IMR-90 (cell line): ENCODE data around the gene NNMT. TPM values are rescaled to one million over a fixed set of nuclear protein-coding genes. Genes with fewer than 3 reads are reported as not detected.

ENCODE experiments used
- ATAC-seq: fragments of 200-7000 bp; cut with Tn5 transposase; 2 replicates; pipeline ENCODE4 v1.9.1; 2020; ENCODE audit warnings: low read depth, mild to moderate bottlenecking, moderate library complexity
- BruUV-seq: library from RNA; stranded (reverse); fragments of 400-500 nt; replicated peaks from 2 replicates; lab custom pipeline; 2021; lab: Mats Ljungman, UMichigan
- CTCF ChIA-PET: fragments of 300-600 bp; formaldehyde crosslinking; extraction: SDS; loops from one replicate; lab custom pipeline; 2021; ENCODE audit warnings: antibody characterized with exemption; lab: Yijun Ruan, JAX
- POLR2A ChIA-PET: fragments of 300-600 bp; sonication (Branson Sonifier 250); formaldehyde crosslinking; loops from one replicate; lab custom pipeline; 2022; ENCODE audit warnings: antibody characterized with exemption; ENCODE audit not compliant: unreplicated experiment; lab: Charles Lee
- DNase-seq: peaks from one replicate; pipeline ENCODE4 v3.0.0; 2013
- H2AFZ ChIP-seq: replicated peaks from 2 replicates; pipeline ENCODE3; 2013; ENCODE audit warnings: low read length, mild to moderate bottlenecking; ENCODE audit not compliant: poor library complexity
- H2AK5ac ChIP-seq: 2 replicates; pipeline ENCODE4 v1.6.1; 2013; ENCODE audit warnings: low read depth, low read length, inconsistent platforms
- H2AK9ac ChIP-seq: replicated peaks from 2 replicates; pipeline ENCODE3; 2013; ENCODE audit warnings: mild to moderate bottlenecking, low read depth, low read length, moderate library complexity; ENCODE audit not compliant: poor library complexity
- H2BK120ac ChIP-seq: 2 replicates; pipeline ENCODE4 v1.6.1; 2013; ENCODE audit warnings: low read depth, low read length, inconsistent platforms
- H2BK15ac ChIP-seq: 3 replicates; pipeline ENCODE4 v1.6.1; 2013; ENCODE audit warnings: low read depth, low read length, inconsistent platforms
- H2BK20ac ChIP-seq: 2 replicates; pipeline ENCODE4 v1.6.1; 2013; ENCODE audit warnings: low read depth, mild to moderate bottlenecking, inconsistent platforms, low read length, moderate library complexity
- H2BK5ac ChIP-seq: 2 replicates; pipeline ENCODE4 v1.6.1; 2013; ENCODE audit warnings: mild to moderate bottlenecking, low read depth, low read length, inconsistent platforms; ENCODE audit not compliant: poor library complexity, severe bottlenecking
- H3K14ac ChIP-seq: replicated peaks from 2 replicates; pipeline ENCODE4 v1.6.1; 2013; ENCODE audit warnings: low read depth, low read length, inconsistent platforms
- H3K18ac ChIP-seq: 2 replicates; pipeline ENCODE4 v1.6.1; 2013; ENCODE audit warnings: low read depth, low read length, control low read depth
- H3K23ac ChIP-seq: 2 replicates; pipeline ENCODE4 v1.6.1; 2013; ENCODE audit warnings: low read depth, low read length, inconsistent platforms
- H3K27ac ChIP-seq: 2 replicates; pipeline ENCODE4 v1.5.1; 2013; ENCODE audit warnings: mild to moderate bottlenecking, control low read depth, low read length; ENCODE audit not compliant: insufficient read depth
- H3K27me3 ChIP-seq: 2 replicates; pipeline ENCODE4 v1.6.1; 2013; ENCODE audit warnings: low read length; ENCODE audit not compliant: control insufficient read depth, insufficient read depth
- H3K36me3 ChIP-seq: 2 replicates; pipeline ENCODE4 v1.6.1; 2013; ENCODE audit warnings: low read length, mixed read lengths; ENCODE audit not compliant: control insufficient read depth, insufficient read depth
- H3K4ac ChIP-seq: 2 replicates; pipeline ENCODE4 v1.6.1; 2013; ENCODE audit warnings: low read depth, low read length, inconsistent platforms
- H3K4me1 ChIP-seq: 2 replicates; pipeline ENCODE4 v1.6.1; 2013; ENCODE audit warnings: low read length, mixed read lengths; ENCODE audit not compliant: control insufficient read depth, insufficient read depth
- H3K4me2 ChIP-seq: 2 replicates; pipeline ENCODE4 v1.6.1; 2013; ENCODE audit warnings: low read depth, mild to moderate bottlenecking, control low read depth, low read length, moderate library complexity
- H3K4me3 ChIP-seq: 2 replicates; pipeline ENCODE4 v1.5.1; 2013; ENCODE audit warnings: low read depth, mild to moderate bottlenecking, control low read depth, low read length, moderate library complexity; ENCODE audit not compliant: insufficient read depth
- H3K56ac ChIP-seq: 2 replicates; pipeline ENCODE4 v1.6.1; 2013; ENCODE audit warnings: low read length, inconsistent platforms; ENCODE audit not compliant: insufficient read depth; ENCODE audit errors: extremely low read depth
- H3K79me1 ChIP-seq, 2 experiments: 2 replicates each; pipeline ENCODE4 v1.6.1; 2013; ENCODE audit warnings: low read length in 2 of 2, inconsistent platforms in 1 of 2, low read depth in 1 of 2
- H3K9ac ChIP-seq: 2 replicates; pipeline ENCODE4 v1.6.1; 2013; ENCODE audit warnings: low read depth, low read length, control low read depth
- H3K9me1 ChIP-seq: 2 replicates; pipeline ENCODE4 v1.6.1; 2013; ENCODE audit warnings: low read length, inconsistent platforms; ENCODE audit not compliant: insufficient read depth
- H3K9me3 ChIP-seq: 2 replicates; pipeline ENCODE4 v1.6.1; 2013; ENCODE audit warnings: low read length; ENCODE audit not compliant: control insufficient read depth, insufficient read depth
- H4K20me1 ChIP-seq: 2 replicates; pipeline ENCODE4 v1.6.1; 2013; ENCODE audit warnings: low read length, inconsistent platforms; ENCODE audit not compliant: insufficient read depth
- H4K5ac ChIP-seq: 2 replicates; pipeline ENCODE4 v1.6.1; 2013; ENCODE audit warnings: mild to moderate bottlenecking, low read depth, low read length, control low read depth
- H4K8ac ChIP-seq, 2 experiments: 2 replicates each; pipeline ENCODE4 v1.6.1; 2013; ENCODE audit warnings: low read depth in 2 of 2, low read length in 2 of 2, control low read depth in 1 of 2, inconsistent platforms in 1 of 2
- H4K91ac ChIP-seq: 2 replicates; pipeline ENCODE4 v1.6.1; 2013; ENCODE audit warnings: low read depth, low read length, inconsistent platforms; ENCODE audit not compliant: insufficient read depth
- CEBPB ChIP-seq: IDR thresholded peaks from 2 replicates; pipeline ENCODE4 v1.6.1; 2012; ENCODE audit warnings: low read depth, low read length, improper control_type of control experiment
- FOS ChIP-seq: fragments of 150-350 bp; IDR thresholded peaks from 2 replicates; pipeline ENCODE4 v1.6.1; 2016; ENCODE audit warnings: low read depth, low read length
- MAZ ChIP-seq: IDR thresholded peaks from 2 replicates; pipeline ENCODE4 v1.6.1; 2012; ENCODE audit warnings: low read depth, mild to moderate bottlenecking, low read length, improper control_type of control experiment, moderate library complexity, borderline replicate concordance
- NFE2L2 ChIP-seq: fragments of 150-350 bp; IDR thresholded peaks from 2 replicates; pipeline ENCODE4 v1.6.1; 2016; ENCODE audit warnings: low read depth, mild to moderate bottlenecking, low read length
- POLR2A ChIP-seq: IDR thresholded peaks from 2 replicates; pipeline ENCODE4 v1.6.1; 2012; ENCODE audit warnings: mild to moderate bottlenecking, low read depth, low read length
- WGBS, 2 experiments: methylation state at CpG; one replicate each; pipeline versions ENCODE4 v1.1.5 to v1.1.7; 2013; ENCODE audit warnings: missing lambda C conversion rate in 2 of 2; ENCODE audit not compliant: insufficient read length in 1 of 2; ENCODE audit errors: extremely low coverage in 2 of 2; 5-methylcytosine and 5-hydroxymethylcytosine counted together
- dilution Hi-C: fragments of 300-500 bp; cut with HindIII; formaldehyde crosslinking; loops from one replicate; pipeline ENCODE4 v1.14.3; 2018; ENCODE audit warnings: low sequenced_read_pairs; ENCODE audit not compliant: unreplicated experiment
- in situ Hi-C: fragments of 300-500 bp; cut with MboI; formaldehyde crosslinking; loops from 3 replicates; pipeline ENCODE4 v1.14.3; 2019; ENCODE audit warnings: low sequenced_read_pairs, inconsistent platforms, mixed read lengths
- intact Hi-C: fragments of 100-400 bp; cut with micrococcal nuclease; formaldehyde crosslinking; loops from 2 replicates; pipeline ENCODE4 v1.10.0; 2022
- polyA plus RNA-seq, 3 experiments: library from polyadenylated mRNA; depleted of rRNA; stranded (reverse); fragments of >200 nt; gene quantifications; 2 replicates each; pipeline ENCODE4 v1.2.3, GENCODE V29; 2012; ENCODE audit warnings: low replicate concordance in 1 of 3
- total RNA-seq: library from RNA; depleted of rRNA; stranded (reverse); fragments of >200 nt; gene quantifications from 2 replicates; pipeline ENCODE4 v1.2.3, GENCODE V29; 2012
- TF ChIP-seq, protein P1 (sequence below): fragments of 150-350 bp; IDR thresholded peaks from 2 replicates; pipeline ENCODE4 v1.6.1; 2017; ENCODE audit warnings: mild to moderate bottlenecking, antibody characterized with exemption, low read length, low read depth
- TF ChIP-seq, protein P2 (sequence below): conservative IDR thresholded peaks from 2 replicates; pipeline ENCODE4 v1.5.1; 2012; ENCODE audit warnings: mild to moderate bottlenecking, low read depth, low read length, improper control_type of control experiment

Gene NNMT
- total and polyA plus RNA-seq, 2 of the 4 experiments (the other 2 are of a cell fraction), result 79.7 to 108 TPM

DNA sequence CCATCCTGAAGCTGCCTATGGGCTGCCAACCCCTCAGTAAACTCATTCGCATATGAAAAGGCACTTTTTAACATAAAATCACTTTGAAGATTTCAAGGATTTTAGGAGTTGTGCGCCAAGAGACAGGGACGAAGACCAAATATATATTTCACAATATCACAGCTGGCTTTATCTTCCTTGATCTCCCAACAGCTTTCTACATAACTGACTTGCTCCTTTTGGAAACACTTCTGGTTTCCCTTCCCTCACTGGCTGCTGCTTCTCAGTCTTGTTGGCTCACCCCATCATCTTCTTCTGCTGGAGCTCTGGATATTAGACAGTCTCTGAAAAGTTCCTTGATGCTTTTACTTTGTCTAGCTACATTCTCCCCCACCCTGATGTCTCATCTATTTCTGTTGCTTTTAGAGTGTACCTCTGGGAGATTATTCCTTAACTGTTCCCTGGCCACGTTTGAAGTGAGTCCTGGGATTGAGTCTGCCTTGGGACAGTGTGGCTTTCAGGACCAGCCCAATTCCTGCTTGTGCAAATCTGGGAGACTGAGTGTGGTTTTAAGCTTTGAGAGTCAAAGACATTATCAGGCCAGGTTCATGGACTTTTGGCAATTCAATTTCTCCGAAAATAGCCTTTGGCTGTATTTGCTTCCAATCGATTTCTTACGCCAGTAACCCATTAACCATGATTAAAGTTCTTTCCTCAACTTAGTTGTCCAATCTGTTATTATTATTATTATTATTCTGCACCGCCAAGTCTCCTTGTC is 30.9 kb upstream of the NNMT start:
- TF ChIP-seq NFE2L2 (no peak), FOS (no peak), POLR2A (no peak), MAZ (no peak), CEBPB (peak; percentile 32)
- TF ChIP-seq, protein P1, sequence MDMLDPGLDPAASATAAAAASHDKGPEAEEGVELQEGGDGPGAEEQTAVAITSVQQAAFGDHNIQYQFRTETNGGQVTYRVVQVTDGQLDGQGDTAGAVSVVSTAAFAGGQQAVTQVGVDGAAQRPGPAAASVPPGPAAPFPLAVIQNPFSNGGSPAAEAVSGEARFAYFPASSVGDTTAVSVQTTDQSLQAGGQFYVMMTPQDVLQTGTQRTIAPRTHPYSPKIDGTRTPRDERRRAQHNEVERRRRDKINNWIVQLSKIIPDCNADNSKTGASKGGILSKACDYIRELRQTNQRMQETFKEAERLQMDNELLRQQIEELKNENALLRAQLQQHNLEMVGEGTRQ, result no peak
- TF ChIP-seq, protein P2, sequence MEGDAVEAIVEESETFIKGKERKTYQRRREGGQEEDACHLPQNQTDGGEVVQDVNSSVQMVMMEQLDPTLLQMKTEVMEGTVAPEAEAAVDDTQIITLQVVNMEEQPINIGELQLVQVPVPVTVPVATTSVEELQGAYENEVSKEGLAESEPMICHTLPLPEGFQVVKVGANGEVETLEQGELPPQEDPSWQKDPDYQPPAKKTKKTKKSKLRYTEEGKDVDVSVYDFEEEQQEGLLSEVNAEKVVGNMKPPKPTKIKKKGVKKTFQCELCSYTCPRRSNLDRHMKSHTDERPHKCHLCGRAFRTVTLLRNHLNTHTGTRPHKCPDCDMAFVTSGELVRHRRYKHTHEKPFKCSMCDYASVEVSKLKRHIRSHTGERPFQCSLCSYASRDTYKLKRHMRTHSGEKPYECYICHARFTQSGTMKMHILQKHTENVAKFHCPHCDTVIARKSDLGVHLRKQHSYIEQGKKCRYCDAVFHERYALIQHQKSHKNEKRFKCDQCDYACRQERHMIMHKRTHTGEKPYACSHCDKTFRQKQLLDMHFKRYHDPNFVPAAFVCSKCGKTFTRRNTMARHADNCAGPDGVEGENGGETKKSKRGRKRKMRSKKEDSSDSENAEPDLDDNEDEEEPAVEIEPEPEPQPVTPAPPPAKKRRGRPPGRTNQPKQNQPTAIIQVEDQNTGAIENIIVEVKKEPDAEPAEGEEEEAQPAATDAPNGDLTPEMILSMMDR, result no peak
- no TSS peak for BruUV-seq
- CTCF ChIA-PET, result interaction anchor here (0.8 to 1.4 kb wide), 3 partner anchors 271 to 369 kb away, joined by 3 to 4 read pairs (median 3); no protein-coding TSS in a partner anchor
- Histone ChIP-seq H3K4me3 (no peak overlapping the region), H3K9me1 (no peaks in the 10 kb centered on the region), H2BK5ac (no peak overlapping the region), H3K23ac (no peak overlapping the region), H2BK15ac (no peak overlapping the region), H2BK20ac (no peak overlapping the region), H3K27me3 (peaks cover 32% of the 10 kb centered on the region), H3K56ac (no peak overlapping the region), H3K14ac (no peak overlapping the region), H4K20me1 (no peaks in the 10 kb centered on the region), H3K27ac (no peak overlapping the region), H2BK120ac (no peak overlapping the region), H4K91ac (no peak overlapping the region), H3K4me1 (no peaks in the 10 kb centered on the region), H3K4ac (no peak overlapping the region), H3K36me3 (no peaks in the 10 kb centered on the region), H4K8ac (no peak overlapping the region), H4K5ac (no peak overlapping the region), H3K4me2 (no peak overlapping the region), H2AFZ (no peak overlapping the region), H3K9ac (no peak overlapping the region), H3K79me1 (no peaks in the 10 kb centered on the region), H2AK5ac (no peak overlapping the region), H2AK9ac (no peak overlapping the region), H3K18ac (no peak overlapping the region), H3K9me3 (no peaks in the 10 kb centered on the region)
- ATAC-seq (no peak), DNase-seq (no peak)
- in situ Hi-C loops (no loop called here), intact Hi-C loops (loop anchor here (5.0 kb wide), 1 partner anchor 1753 kb away; no protein-coding TSS in a partner anchor), dilution Hi-C loops (no loop called here)
- 10% methylated on average over 3 of the region's 8 CpGs; no CpG with 5 or more reads in 1 of the 2 experiments for WGBS, 2 experiments
- POLR2A ChIA-PET, result no interaction called here
